Mammary epithelial cell (primary cell): ENCODE measurements around the gene SRRM4.

Source experiments
- CTCF ChIP-seq, 2 donors: IDR thresholded peaks in 1 of 2; conservative IDR thresholded peaks in 1 of 2; 2 replicates each; pipeline ENCODE4 v1.5.1; 2011 to 2012; ENCODE audit warnings: inconsistent platforms in 2 of 2, low read length in 2 of 2, mild to moderate bottlenecking in 2 of 2, control low read depth in 1 of 2, low read depth in 1 of 2; ENCODE audit not compliant: insufficient read depth in 1 of 2; ENCODE audit errors: extremely low read depth in 1 of 2
- EZH2 ChIP-seq: IDR thresholded peaks from 2 replicates; pipeline ENCODE4 v1.6.1; 2012; ENCODE audit warnings: low read length, inconsistent platforms, borderline replicate concordance

GRCh38 chr12:119024356-119024755 lies 43.0 kb downstream of the SRRM4 start:
- TF ChIP-seq CTCF (conservative IDR thresholded peaks at IDR 0.05 in 1 of 2, IDR thresholded peaks at IDR 0.05 in 1 of 2; ENCODE audit: extremely low read depth in 1 of 2, insufficient read depth in 1 of 2, low read depth in 1 of 2, low read length in 2 of 2) (no peak), EZH2 (no peak)
